Stimulated activated CD4-positive, alpha-beta T cell treated with anti-CD3 and anti-CD28 coated beads, Interleukin-4, amount 100 ng/mL, for 1 hour (primary cell): Measurements from ENCODE around the gene PTPN14.

Experiments used
- DNase-seq: peaks from one replicate; pipeline ENCODE4 v3.0.0-alpha.2; 2020

PTPN14 gene

GRCh38 chr1:214354440-214355148 is 196.8 kb downstream of the PTPN14 start:
- DNase-seq = no peak

- no peak for DNase-seq
Observed at GRCh38 chr1:214352838-214353237, 198.6 kb downstream of the PTPN14 start.

GRCh38 chr1:214351551-214352277 is 199.7 kb downstream of the PTPN14 start:
- no peak for DNase-seq

GRCh38 chr1:214349781-214350180 is 201.6 kb downstream of the PTPN14 start:
- DNase-seq = no peak

- no peak for DNase-seq
Observed at GRCh38 chr1:214349008-214349407, 202.4 kb downstream of the PTPN14 start.

GRCh38 chr1:214344897-214345296 is 206.5 kb downstream of the PTPN14 start:
- no peak for DNase-seq

- no peak for DNase-seq
Observed at GRCh38 chr1:214342525-214342924, 208.9 kb downstream of the PTPN14 start.

- DNase-seq = no peak
Observed at GRCh38 chr1:214341932-214342331, 209.5 kb downstream of the PTPN14 start.

- no peak for DNase-seq
Observed at GRCh38 chr1:214341459-214341858, 209.9 kb downstream of the PTPN14 start.

- DNase-seq = no peak
Observed at GRCh38 chr1:214338212-214338611, 213.2 kb downstream of the PTPN14 start.

GRCh38 chr1:214337511-214337910 is 213.9 kb downstream of the PTPN14 start:
- DNase-seq = no peak

- no peak for DNase-seq
Observed at GRCh38 chr1:214337015-214337414, 214.4 kb downstream of the PTPN14 start.

- DNase-seq = no peak
Observed at GRCh38 chr1:214335567-214335966, 215.8 kb downstream of the PTPN14 start.

- DNase-seq = peak; percentile 39
Observed at GRCh38 chr1:214332946-214333798, 218.2 kb downstream of the PTPN14 start.

- peak; percentile 46 for DNase-seq
Observed at GRCh38 chr1:214331827-214332423, 219.5 kb downstream of the PTPN14 start.

- DNase-seq = no peak
Observed at GRCh38 chr1:214331180-214331579, 220.2 kb downstream of the PTPN14 start.

- DNase-seq = no peak
Observed at GRCh38 chr1:214330715-214331114, 220.7 kb downstream of the PTPN14 start.

GRCh38 chr1:214330222-214330621 is 221.2 kb downstream of the PTPN14 start:
- DNase-seq = no peak

GRCh38 chr1:214329470-214330220 is 221.8 kb downstream of the PTPN14 start:
- no peak for DNase-seq

- peak; percentile 73 for DNase-seq
Observed at GRCh38 chr1:214328770-214329469, 222.5 kb downstream of the PTPN14 start.

GRCh38 chr1:214327514-214327913 is 223.9 kb downstream of the PTPN14 start:
- DNase-seq = no peak

- no peak for DNase-seq
Observed at GRCh38 chr1:214326406-214326805, 225.0 kb downstream of the PTPN14 start.
